Astrocyte of the spinal cord (primary cell): ENCODE data around the gene GSG1.

Source experiments
- DNase-seq: peaks from one replicate; pipeline ENCODE4 v3.0.0; 2011; ENCODE audit warnings: low read depth, low spot score
- H3K4me3 ChIP-seq: 2 replicates; pipeline ENCODE4 v1.5.1; 2011; ENCODE audit warnings: low read depth, mild to moderate bottlenecking, low read length, moderate library complexity
- in situ Hi-C: cut with HindIII; loops from 2 replicates; pipeline ENCODE4 v1.10.0; 2017; ENCODE audit warnings: low sequenced_read_pairs
- TF ChIP-seq, protein P1 (sequence below): IDR thresholded peaks from 2 replicates; pipeline ENCODE4 v1.5.1; 2012; ENCODE audit warnings: low read depth, mild to moderate bottlenecking, low read length, inconsistent platforms

Gene GSG1

DNA sequence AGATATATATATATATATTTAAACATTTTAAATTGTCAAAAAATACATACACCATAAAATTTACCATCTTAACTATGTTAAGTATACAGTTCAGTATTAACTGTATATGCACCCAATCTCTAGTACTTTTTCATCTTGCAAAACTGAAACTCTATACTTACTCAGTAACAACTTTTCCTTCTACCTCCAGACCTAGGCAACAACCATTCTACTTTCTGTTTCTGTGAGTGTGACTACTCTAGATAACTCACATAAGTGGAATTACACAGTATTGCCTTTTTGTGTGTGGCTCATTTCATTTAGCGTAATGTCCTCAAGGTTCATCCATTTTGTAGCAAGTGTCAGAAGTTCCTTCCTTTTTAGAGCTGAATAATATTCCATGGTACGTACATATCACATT lies 51.0 kb downstream of the GSG1 start:
- in situ Hi-C loops = no loop called here
- no peak for DNase-seq
- TF ChIP-seq, protein P1, sequence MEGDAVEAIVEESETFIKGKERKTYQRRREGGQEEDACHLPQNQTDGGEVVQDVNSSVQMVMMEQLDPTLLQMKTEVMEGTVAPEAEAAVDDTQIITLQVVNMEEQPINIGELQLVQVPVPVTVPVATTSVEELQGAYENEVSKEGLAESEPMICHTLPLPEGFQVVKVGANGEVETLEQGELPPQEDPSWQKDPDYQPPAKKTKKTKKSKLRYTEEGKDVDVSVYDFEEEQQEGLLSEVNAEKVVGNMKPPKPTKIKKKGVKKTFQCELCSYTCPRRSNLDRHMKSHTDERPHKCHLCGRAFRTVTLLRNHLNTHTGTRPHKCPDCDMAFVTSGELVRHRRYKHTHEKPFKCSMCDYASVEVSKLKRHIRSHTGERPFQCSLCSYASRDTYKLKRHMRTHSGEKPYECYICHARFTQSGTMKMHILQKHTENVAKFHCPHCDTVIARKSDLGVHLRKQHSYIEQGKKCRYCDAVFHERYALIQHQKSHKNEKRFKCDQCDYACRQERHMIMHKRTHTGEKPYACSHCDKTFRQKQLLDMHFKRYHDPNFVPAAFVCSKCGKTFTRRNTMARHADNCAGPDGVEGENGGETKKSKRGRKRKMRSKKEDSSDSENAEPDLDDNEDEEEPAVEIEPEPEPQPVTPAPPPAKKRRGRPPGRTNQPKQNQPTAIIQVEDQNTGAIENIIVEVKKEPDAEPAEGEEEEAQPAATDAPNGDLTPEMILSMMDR = no peak
- H3K4me3 ChIP-seq = no peak overlapping the region

DNA sequence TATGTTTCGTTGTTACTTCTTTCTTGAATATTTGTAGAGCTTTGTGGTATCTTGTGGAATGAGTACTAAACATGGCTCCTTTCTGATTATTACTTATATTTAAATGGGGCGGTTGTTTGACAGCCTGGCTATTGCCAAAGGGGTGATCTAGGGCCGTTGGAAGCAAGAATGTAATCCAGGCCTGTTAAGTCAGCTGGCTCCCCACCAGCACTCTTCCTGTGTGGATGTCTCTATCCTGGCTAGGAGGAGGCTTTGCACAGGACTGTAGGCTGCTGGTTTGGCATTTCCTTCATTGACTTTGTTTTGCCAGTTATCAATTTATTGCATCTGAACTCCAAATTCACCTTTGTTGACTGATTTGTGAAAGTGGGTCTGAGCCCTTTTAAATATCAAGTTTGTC lies 53.7 kb downstream of the GSG1 start:
- TF ChIP-seq, protein P1 = no peak
- DNase-seq = peak; percentile 43
- no peak overlapping the region for H3K4me3 ChIP-seq
- in situ Hi-C loops = no loop called here

DNA sequence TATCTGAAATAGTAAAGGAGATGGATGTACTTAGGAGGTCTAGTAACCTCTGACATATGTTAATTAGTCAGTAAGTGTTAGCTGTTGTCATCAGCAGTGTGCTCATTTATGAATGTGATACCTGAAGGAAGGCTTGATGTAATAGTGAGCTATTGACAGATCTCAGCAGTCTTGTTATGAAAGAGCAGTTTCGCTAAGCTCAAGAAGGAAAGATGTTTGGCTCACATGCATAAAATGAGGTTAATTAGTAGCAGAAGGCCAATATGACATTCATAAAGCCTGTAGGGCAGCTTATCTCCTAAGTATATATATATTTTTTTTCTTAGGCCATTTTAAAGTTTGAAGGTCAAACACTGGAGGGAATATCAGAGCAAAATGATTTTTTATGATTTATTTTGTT lies 56.5 kb downstream of the GSG1 start:
- in situ Hi-C loops = no loop called here
- no peak overlapping the region for H3K4me3 ChIP-seq
- DNase-seq = no peak
- TF ChIP-seq, protein P1 = no peak

DNA sequence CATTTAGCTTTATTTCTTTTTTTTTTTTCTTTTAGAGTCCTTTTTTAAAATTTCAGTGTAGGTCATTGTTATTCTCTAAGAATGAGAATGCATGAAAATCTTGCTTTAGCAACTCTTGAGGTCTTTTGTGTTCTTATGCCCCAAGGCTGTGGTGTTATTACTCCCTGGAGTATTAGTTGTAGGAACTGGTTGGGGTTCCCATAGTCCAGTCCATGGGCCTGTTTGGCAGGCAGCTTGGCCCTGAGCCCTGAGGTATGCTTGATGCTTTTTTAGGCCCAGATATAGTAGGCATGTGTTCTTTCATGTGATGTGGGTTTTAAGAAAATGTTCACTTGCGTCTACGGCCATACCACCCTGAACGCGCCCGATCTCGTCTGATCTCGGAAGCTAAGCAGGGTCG lies 57.7 kb downstream of the GSG1 start:
- TF ChIP-seq, protein P1 = no peak
- no peak overlapping the region for H3K4me3 ChIP-seq
- no peak for DNase-seq
- in situ Hi-C loops = no loop called here

DNA sequence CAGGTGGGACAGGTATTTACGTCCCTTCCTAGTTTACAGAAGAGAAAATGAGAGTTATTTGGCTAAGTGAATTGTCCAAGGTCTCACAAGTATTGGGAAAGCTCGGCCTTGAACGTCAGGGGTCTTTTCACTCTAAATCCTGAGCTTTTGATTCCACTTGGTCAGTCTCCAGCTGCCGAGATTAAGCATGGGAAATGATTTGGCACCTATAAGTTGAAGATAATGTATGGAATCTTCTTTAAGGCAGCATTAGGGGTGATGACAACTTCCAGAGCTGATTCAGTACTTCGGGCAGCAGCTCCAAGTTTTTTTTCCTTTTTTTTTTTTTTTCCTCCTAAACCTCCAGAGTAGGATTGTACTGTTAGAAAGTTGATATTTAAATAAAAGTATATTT lies 58.6 kb downstream of the GSG1 start:
- peak; percentile 10 for DNase-seq
- in situ Hi-C loops = no loop called here
- TF ChIP-seq, protein P1 = no peak
- peak overlapping the region; percentile 89 for H3K4me3 ChIP-seq

DNA sequence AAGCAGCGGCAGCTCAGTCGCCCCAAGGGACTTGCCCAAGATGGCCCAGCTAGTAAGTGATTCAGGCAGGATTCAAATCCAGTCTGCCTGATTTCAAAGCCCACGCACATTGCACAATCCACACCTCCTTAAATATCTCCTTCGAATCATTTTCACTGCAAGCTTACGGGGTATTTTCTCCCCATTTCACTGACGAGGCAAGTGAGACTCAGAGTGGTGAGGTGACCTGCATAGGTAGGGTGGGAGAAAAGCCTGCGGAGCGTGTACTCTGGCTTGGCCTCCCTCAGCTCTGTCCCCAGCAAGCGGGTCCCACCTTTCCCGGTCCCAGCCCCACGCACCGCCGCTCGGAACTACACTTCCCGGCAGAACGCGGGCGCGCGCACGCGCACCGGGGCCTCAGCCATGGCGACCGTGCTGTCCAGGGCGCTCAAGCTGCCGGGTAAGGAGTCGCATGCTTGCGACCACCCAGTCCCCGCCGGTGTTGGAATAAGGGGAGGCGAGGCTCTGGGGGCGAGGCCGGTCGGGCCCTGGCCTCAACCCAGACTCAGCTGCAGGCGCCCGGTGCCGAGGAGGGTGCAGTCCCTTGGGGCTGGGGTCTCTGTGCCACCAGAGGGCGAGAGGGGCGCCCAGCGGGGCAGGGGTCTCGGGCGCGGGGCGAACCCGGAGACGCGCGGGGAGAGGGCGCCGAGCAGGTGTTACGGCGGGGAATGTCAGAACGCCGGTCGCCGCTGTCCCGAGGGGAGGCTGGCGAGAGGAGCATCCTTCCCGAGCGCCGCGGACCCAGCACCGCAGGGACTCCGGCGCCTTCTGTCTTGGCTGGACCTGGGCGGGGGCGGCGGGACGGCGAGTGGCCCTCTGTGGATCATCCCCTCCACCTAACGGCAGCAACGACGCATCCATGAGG lies 59.2 kb downstream of the GSG1 start, which contains the start of gene FAM234B:
Gene FAM234B, plus strand, starts transcription at position 380 of the 904 bp plus-strand sequence. Its CDS starts 23 bp downstream, at position 403.
- TF ChIP-seq, protein P1 = peak; percentile 15
- in situ Hi-C loops = no loop called here
- H3K4me3 ChIP-seq = peak within 1 kb of the TSS; percentile 89
- peak; percentile 51 for DNase-seq
